ENCODE data around the gene NHLH1. TPM values are rescaled to one million over a fixed set of nuclear protein-coding genes. Genes with fewer than 3 reads are reported as not detected.

The NHLH1 gene
- total RNA-seq, 4 donors from 2014 or later = not detected

GRCh38 chr1:160406131-160406968 lies 39.5 kb downstream of the NHLH1 start:
- TF ChIP-seq POLR2A (IDR thresholded peaks at IDR 0.05) = no peak
- TF ChIP-seq, protein P1, sequence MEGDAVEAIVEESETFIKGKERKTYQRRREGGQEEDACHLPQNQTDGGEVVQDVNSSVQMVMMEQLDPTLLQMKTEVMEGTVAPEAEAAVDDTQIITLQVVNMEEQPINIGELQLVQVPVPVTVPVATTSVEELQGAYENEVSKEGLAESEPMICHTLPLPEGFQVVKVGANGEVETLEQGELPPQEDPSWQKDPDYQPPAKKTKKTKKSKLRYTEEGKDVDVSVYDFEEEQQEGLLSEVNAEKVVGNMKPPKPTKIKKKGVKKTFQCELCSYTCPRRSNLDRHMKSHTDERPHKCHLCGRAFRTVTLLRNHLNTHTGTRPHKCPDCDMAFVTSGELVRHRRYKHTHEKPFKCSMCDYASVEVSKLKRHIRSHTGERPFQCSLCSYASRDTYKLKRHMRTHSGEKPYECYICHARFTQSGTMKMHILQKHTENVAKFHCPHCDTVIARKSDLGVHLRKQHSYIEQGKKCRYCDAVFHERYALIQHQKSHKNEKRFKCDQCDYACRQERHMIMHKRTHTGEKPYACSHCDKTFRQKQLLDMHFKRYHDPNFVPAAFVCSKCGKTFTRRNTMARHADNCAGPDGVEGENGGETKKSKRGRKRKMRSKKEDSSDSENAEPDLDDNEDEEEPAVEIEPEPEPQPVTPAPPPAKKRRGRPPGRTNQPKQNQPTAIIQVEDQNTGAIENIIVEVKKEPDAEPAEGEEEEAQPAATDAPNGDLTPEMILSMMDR (IDR thresholded peaks at IDR 0.05) = no peak
- Histone ChIP-seq H3K27me3 (no peaks in the 10 kb centered on the region), H3K4me3 (replicated peaks in 1 of 3) (no peak overlapping the region), H3K27ac (no peak overlapping the region), H3K36me3 (no peaks in the 10 kb centered on the region), H3K9me3 (no peaks in the 10 kb centered on the region), H3K4me1 (peaks cover 6 to 34% of the 10 kb centered on the region in 2 donors)
- intact Hi-C loops (cut with DNase I) = no loop called here
- WGBS, 2 donors = 90 to 91% methylated on average over 15 of the region's 15 CpGs
- no peak for DNase-seq

DNA sequence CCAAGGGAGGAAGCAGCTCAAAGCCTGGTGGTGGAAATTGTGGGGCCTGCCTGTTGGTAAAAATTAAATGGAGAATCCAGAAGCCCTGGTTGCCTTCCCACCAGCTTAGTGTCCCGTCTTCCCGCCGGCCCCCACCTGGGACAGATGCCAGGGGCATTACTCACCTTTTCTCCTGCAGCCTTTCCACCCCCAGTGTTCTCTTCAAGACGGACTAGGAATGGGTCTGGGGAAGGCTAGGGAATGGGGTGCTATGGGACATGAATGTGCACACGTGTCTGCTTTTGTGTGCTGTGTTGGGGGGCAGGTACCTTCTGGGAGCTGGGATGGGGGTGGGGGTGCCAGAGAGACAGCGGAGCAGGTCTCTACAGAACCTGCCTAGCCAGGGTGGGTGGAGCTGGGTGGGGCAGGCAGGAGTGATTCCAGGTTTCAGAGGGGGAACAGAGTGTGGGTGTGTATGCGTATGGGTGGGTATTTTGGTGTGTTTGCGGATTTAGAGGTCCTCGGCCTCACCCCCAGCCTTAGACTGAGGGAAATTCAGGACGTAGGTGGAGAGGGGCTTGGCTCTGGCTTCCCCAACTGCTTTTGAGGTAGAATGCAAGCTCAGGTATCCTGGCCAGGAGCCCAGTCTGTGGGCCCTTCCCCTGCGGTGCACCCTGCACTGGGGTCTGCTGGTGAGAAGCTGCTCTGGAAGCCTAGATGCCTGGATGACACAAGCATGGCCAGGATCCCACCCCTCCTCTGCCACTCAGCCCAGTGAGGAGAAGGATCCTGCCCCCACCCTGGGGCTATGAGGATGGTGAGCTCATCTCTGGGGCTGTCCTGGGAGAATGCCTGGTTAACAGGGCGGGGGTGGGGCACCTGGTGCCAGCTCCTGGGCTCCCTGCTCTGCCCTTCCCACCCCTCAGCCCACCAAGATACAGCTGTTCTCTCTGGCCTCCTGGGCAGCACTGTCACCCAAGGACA lies 41.2 kb downstream of the NHLH1 start:
- peak in 1 of 2 donors; percentile 18 for DNase-seq
- Histone ChIP-seq H3K36me3 (no peaks in the 10 kb centered on the region), H3K27me3 (no peaks in the 10 kb centered on the region), H3K27ac (no peak overlapping the region), H3K9me3 (no peaks in the 10 kb centered on the region), H3K4me1 (peaks cover 0 to 22% of the 10 kb centered on the region in 2 donors), H3K4me3 (replicated peaks in 1 of 3) (no peak overlapping the region)
- 83 to 84% methylated on average over 9 to 12 of the region's 12 CpGs for WGBS, 2 donors
- TF ChIP-seq, protein P1 (IDR thresholded peaks at IDR 0.05) = no peak
- intact Hi-C loops (cut with DNase I) = no loop called here

GRCh38 chr1:160408864-160409263 lies 42.0 kb downstream of the NHLH1 start:
- TF ChIP-seq, protein P1 (IDR thresholded peaks at IDR 0.05) = no peak
- no peak for TF ChIP-seq POLR2A (IDR thresholded peaks at IDR 0.05)

DNA sequence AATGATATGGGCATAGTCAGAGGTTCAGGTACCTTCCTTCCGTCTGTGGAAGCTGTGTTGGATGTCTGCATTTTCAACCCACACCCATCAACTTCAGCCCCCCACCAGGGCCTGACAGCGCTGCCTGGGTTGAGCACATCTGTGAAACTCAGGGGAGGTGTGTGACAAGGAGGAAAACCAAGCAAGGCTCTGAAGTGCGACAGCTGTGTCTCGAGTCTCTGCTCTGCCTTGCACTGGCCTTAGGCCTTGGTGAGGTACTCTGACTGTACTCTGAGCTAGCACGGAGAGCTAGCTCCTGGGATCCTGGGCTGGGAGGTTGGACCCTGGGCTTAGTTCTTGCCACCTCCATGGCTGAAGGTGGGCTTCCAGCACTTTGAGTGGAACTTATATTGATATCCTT lies 42.6 kb downstream of the NHLH1 start:
- WGBS, 2 donors = 86 to 87% methylated on average over 5 of the region's 5 CpGs
- Histone ChIP-seq H3K36me3 (no peaks in the 10 kb centered on the region), H3K27ac (no peak overlapping the region), H3K9me3 (no peaks in the 10 kb centered on the region), H3K4me3 (replicated peaks in 1 of 3) (no peak overlapping the region), H3K27me3 (no peaks in the 10 kb centered on the region), H3K4me1 (peaks cover 0 to 10% of the 10 kb centered on the region in 2 donors)
- intact Hi-C loops (cut with DNase I) = no loop called here
- DNase-seq = no peak
- TF ChIP-seq, protein P1 (IDR thresholded peaks at IDR 0.05) = no peak
- TF ChIP-seq POLR2A (IDR thresholded peaks at IDR 0.05) = no peak

More at GRCh38 chr1:160408864-160409263, 42.0 kb downstream of the NHLH1 start:
- WGBS, 2 donors = 60 to 64% methylated on average over 4 of the region's 4 CpGs
- peaks cover 0 to 16% of the 10 kb centered on the region in 2 donors for H3K4me1 ChIP-seq
- H3K36me3 ChIP-seq = no peaks in the 10 kb centered on the region
- H3K4me3 ChIP-seq (replicated peaks in 1 of 3) = no peak overlapping the region
- H3K9me3 ChIP-seq = no peaks in the 10 kb centered on the region
- no peak for DNase-seq
- intact Hi-C loops (cut with DNase I) = no loop called here
- no peak overlapping the region for H3K27ac ChIP-seq
- no peaks in the 10 kb centered on the region for H3K27me3 ChIP-seq
